Suprapubic skin (tissue), 3 donors: ENCODE results near the gene CAMKV.

Source experiments
- EP300 ChIP-seq: sonication (generic); formaldehyde crosslinking; IDR thresholded peaks from one replicate; pipeline ENCODE4 v1.6.1; 2017; ENCODE audit warnings: antibody characterized with exemption
- POLR2A ChIP-seq, 2 donors: fragments of 450-650 bp; IDR thresholded peaks; one replicate each; pipeline ENCODE4 v1.6.1; 2017; ENCODE audit warnings: antibody characterized with exemption in 2 of 2, mild to moderate bottlenecking in 2 of 2, moderate library complexity in 2 of 2
- TF ChIP-seq, protein P1 (sequence below), 2 donors: fragments of 200-600 bp in 1 of 2; fragments of 450-650 bp in 1 of 2; sonication (generic) in 1 of 2; IDR thresholded peaks; one replicate each; pipeline ENCODE4 v1.5.1; 2016 to 2019; ENCODE audit warnings: antibody characterized with exemption in 2 of 2, mild to moderate bottlenecking in 1 of 2, moderate library complexity in 1 of 2

DNA sequence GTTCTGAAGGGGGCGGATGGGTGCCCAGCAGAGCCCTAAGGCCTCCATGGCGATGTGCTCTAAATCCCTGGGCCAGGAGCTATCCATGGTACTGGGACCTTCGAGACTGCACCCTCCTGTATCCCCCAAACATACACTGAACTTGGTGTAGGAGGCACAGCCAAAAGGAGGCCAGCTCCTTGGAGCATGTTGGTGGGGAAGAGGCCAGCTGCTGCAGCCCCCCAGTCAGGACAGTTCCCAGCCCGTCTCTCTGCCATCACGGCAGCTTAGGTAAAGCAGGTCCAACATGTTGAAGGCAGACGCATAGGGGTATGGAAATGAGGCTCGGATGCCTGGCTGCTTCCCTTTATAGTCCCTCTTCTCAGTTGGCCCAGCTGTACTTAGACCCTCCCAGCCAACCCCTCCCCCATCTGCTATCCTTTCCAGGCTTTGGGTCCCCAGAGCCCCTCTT, 1.8 kb downstream of the CAMKV start:
- TF ChIP-seq, protein P1, sequence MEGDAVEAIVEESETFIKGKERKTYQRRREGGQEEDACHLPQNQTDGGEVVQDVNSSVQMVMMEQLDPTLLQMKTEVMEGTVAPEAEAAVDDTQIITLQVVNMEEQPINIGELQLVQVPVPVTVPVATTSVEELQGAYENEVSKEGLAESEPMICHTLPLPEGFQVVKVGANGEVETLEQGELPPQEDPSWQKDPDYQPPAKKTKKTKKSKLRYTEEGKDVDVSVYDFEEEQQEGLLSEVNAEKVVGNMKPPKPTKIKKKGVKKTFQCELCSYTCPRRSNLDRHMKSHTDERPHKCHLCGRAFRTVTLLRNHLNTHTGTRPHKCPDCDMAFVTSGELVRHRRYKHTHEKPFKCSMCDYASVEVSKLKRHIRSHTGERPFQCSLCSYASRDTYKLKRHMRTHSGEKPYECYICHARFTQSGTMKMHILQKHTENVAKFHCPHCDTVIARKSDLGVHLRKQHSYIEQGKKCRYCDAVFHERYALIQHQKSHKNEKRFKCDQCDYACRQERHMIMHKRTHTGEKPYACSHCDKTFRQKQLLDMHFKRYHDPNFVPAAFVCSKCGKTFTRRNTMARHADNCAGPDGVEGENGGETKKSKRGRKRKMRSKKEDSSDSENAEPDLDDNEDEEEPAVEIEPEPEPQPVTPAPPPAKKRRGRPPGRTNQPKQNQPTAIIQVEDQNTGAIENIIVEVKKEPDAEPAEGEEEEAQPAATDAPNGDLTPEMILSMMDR (IDR thresholded peaks at IDR 0.05): no peak
- TF ChIP-seq EP300 (no peak), POLR2A (IDR thresholded peaks at IDR 0.05) (no peak)
